GM19372 (cell line): ENCODE results near the gene TMEM151B.
A peak's percentile ranks its signal among the peaks of the same experiment; 100 is the strongest.

Experiments
- ATAC-seq: cut with Tn5 transposase; IDR thresholded peaks from one replicate; pipeline ENCODE4 v1.9.1; 2021; ENCODE audit warnings: mild to moderate bottlenecking, low read depth, moderate library complexity; ENCODE audit not compliant: unreplicated experiment

The TMEM151B gene

GRCh38 chr6:44262467-44263353 is 7.5 kb upstream of the TMEM151B start:
- no peak for ATAC-seq

- no peak for ATAC-seq
Measured at GRCh38 chr6:44263354-44264100, 6.7 kb upstream of the TMEM151B start.

- no peak for ATAC-seq
Measured at GRCh38 chr6:44264154-44265006, 5.9 kb upstream of the TMEM151B start.

GRCh38 chr6:44265007-44265721 is 5.1 kb upstream of the TMEM151B start, which contains the start of gene NFKBIE:
Gene NFKBIE, minus strand, starts transcription at chr6:44265551. Its CDS starts 205 bp downstream, at chr6:44265346.
- ATAC-seq: peak; percentile 39

GRCh38 chr6:44265722-44266233 is 4.5 kb upstream of the TMEM151B start:
- no peak for ATAC-seq

- ATAC-seq: no peak
Measured at GRCh38 chr6:44266347-44266746, 3.9 kb upstream of the TMEM151B start.

- no peak for ATAC-seq
Measured at GRCh38 chr6:44267252-44267651, 3.0 kb upstream of the TMEM151B start.

- ATAC-seq: no peak
Measured at GRCh38 chr6:44268095-44268628, 2.1 kb upstream of the TMEM151B start.

GRCh38 chr6:44269178-44269920 is 901 bp upstream of the TMEM151B start:
- no peak for ATAC-seq

GRCh38 chr6:44270526-44271405 is 516 bp downstream of the TMEM151B start:
- no peak for ATAC-seq

- ATAC-seq: no peak
Measured at GRCh38 chr6:44271406-44271723, 1.1 kb downstream of the TMEM151B start.

- ATAC-seq: no peak
Measured at GRCh38 chr6:44271914-44272313, 1.7 kb downstream of the TMEM151B start.

GRCh38 chr6:44272529-44272928 is 2.3 kb downstream of the TMEM151B start:
- no peak for ATAC-seq

- ATAC-seq: no peak
Measured at GRCh38 chr6:44272999-44273566, 2.8 kb downstream of the TMEM151B start.

GRCh38 chr6:44273617-44274016 is 3.4 kb downstream of the TMEM151B start:
- ATAC-seq: no peak

- no peak for ATAC-seq
Measured at GRCh38 chr6:44275271-44275748, 5.1 kb downstream of the TMEM151B start.
